Activated T-helper 2 cell treated with anti-CD3 and anti-CD28 coated beads, Interferon-gamma antibody, Interleukin-2, Interleukin-4, amounts not matched to agents 10 μg/mL and 5 μg/mL and 100 μg/mL, durations not matched to agents 14 hours and 24 hours and 36 hours (primary cell): ENCODE results near the gene ZNF585A. TPM values are rescaled to one million over a fixed set of nuclear protein-coding genes. Genes with fewer than 3 reads are reported as not detected.
"Not testable (repeated sequence)": the region's sequence is repeated elsewhere in the genome, so short reads cannot be mapped to it uniquely, and the experiment has no call there.

Experiments used
- DNase-seq: peaks from one replicate; pipeline ENCODE4 v3.0.0; 2021; ENCODE audit warnings: low spot score
- H3K27ac Mint-ChIP-seq: one replicate; pipeline ENCODE4 v1.8.0; 2021; ENCODE audit warnings: mixed read lengths
- H3K27me3 Mint-ChIP-seq: one replicate; pipeline ENCODE4 v1.8.0; 2021; ENCODE audit warnings: low read depth, mixed read lengths
- H3K36me3 Mint-ChIP-seq: one replicate; pipeline ENCODE4 v1.8.0; 2021; ENCODE audit warnings: low read depth, mixed read lengths
- H3K4me1 Mint-ChIP-seq: one replicate; pipeline ENCODE4 v1.8.0; 2021; ENCODE audit warnings: low read depth, mixed read lengths
- H3K4me3 Mint-ChIP-seq: one replicate; pipeline ENCODE4 v1.8.0; 2021; ENCODE audit warnings: low read depth, mild to moderate bottlenecking, moderate library complexity, mixed read lengths
- H3K9me3 Mint-ChIP-seq: one replicate; pipeline ENCODE4 v1.8.0; 2021; ENCODE audit warnings: mixed read lengths
- intact Hi-C: fragments of 100-400 bp; cut with micrococcal nuclease; formaldehyde crosslinking; loops from one replicate; pipeline ENCODE4 v1.15.1; 2023
- total RNA-seq: library from RNA; stranded (reverse); gene quantifications from 2 replicates; pipeline ENCODE4 v1.2.3, GENCODE V29; 2022

ZNF585A gene
- total RNA-seq, 1 donor from 2014 or later = 4.2 TPM

DNA sequence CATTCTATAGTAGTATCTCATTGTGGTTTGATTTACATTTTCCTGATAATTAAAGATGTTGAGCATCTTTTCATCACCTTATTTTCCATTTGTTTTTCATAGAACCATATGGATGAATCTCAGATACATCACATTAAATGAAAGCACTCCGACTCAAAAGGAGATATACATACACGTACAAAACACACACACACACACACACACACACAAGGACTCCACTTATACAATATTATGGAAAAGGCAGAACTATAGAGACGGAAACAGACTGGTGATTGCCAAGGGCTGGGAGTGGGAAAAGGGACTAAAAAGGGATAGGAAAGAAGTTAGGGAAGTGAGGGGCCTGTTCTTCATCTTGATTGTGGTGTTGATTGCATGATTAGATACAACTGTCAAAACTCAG is 24.3 kb downstream of the ZNF585A start:
- peaks cover 65% of the 10 kb centered on the region for H3K9me3 Mint-ChIP-seq
- DNase-seq = no peak
- H3K27ac Mint-ChIP-seq = no peak overlapping the region
- H3K27me3 Mint-ChIP-seq = no peaks in the 10 kb centered on the region
- no peak overlapping the region for H3K4me3 Mint-ChIP-seq
- no peaks in the 10 kb centered on the region for H3K4me1 Mint-ChIP-seq
- intact Hi-C loops = no loop called here
- H3K36me3 Mint-ChIP-seq = peaks cover 23% of the 10 kb centered on the region

DNA sequence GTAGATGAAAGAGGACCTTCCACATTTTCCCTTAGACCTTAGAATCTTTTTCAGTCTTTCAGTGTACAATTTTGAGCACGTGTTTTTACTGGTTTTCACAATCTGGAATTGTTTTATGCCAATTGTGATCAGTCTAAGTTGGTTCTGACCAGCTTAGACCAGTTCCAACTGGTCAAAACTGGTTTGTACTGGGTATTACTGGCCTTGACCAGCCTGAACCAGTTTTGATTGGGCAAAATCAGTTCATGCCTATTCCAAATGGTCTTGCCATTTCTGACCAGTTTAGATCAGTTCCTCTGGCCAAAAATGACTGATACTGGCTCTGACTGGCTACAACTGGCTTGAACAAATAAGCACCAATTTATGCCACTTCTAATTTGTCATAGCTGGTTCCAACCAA is 36.4 kb downstream of the ZNF585A start:
- H3K36me3 Mint-ChIP-seq = peaks cover 12% of the 10 kb centered on the region
- H3K27me3 Mint-ChIP-seq = no peaks in the 10 kb centered on the region
- peaks cover 77% of the 10 kb centered on the region for H3K9me3 Mint-ChIP-seq
- intact Hi-C loops = no loop called here
- no peak for DNase-seq
- H3K4me1 Mint-ChIP-seq = no peaks in the 10 kb centered on the region
- H3K27ac Mint-ChIP-seq = no peak overlapping the region
- H3K4me3 Mint-ChIP-seq = no peak overlapping the region

DNA sequence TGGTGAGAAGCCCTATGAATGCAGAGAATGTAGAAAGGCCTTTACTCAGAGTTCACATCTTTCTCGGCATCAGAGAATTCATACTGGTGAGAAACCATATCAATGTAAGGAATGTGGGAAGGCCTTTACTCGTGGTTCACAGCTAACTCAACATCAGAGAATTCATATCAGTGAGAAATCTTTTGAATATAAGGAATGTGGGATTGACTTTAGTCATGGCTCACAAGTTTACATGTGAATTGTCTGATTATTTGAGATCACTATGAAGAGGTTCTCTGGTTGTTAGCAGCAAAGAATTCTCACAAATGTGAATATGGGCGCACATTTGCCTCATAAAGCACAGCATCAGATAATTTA is 43.7 kb downstream of the ZNF585A start:
- Mint-ChIP-seq H3K27ac (no peak overlapping the region), H3K4me3 (no peak overlapping the region), H3K27me3 (no peaks in the 10 kb centered on the region), H3K9me3 (peaks cover 91% of the 10 kb centered on the region), H3K36me3 (peaks cover 54% of the 10 kb centered on the region), H3K4me1 (no peaks in the 10 kb centered on the region)
- intact Hi-C loops = no loop called here
- no peak for DNase-seq

DNA sequence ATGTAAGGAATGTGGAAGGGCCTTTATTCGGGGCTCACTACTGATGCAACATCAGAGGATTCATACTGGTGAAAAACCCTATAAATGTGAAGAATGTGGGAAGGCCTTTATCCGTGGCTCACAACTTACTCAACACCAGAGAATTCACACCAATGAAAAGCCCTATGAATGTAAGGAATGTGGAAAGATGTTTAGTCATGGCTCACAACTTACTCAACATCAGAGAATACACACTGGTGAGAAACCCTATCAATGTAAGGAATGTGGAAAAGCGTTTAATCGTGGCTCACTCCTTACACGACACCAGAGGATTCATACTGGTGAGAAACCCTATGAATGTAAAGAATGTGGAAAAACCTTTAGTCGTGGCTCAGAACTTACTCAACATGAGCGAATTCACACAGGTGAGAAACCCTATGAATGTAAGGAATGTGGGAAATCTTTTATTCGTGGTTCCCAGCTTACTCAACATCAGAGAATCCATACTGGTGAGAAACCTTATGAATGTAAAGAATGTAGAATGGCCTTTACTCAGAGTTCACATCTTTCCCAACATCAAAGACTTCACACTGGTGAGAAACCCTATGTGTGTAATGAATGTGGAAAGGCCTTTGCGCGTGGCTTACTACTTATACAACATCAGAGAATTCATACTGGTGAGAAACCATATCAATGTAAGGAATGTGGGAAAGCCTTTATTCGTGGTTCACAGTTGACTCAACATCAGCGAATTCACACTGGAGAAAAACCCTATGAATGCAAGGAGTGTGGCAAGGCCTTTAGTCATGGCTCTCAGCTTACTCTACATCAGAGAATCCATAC is 44.3 kb downstream of the ZNF585A start:
- intact Hi-C loops = no loop called here
- Mint-ChIP-seq H3K9me3 (peaks cover 89% of the 10 kb centered on the region), H3K4me1 (no peaks in the 10 kb centered on the region), H3K36me3 (peaks cover 52% of the 10 kb centered on the region), H3K27me3 (no peaks in the 10 kb centered on the region), H3K27ac (no peak overlapping the region), H3K4me3 (no peak overlapping the region)
- no peak for DNase-seq

DNA sequence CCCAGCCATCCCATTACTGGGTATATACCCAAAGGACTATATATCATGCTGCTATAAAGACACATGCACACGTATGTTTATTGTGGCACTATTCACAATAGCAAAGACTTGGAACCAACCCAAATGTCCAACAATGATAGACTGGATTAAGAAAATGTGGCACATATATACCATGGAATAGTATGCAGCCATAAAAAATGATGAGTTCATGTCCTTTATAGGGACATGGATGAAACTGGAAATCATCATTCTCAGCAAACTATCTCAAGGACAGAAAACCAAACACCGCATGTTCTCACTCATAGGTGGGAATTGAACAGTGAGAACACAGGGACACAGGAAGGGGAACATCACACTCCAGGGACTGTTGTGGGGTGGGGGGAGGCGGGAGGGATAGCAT is 50.4 kb downstream of the ZNF585A start:
- intact Hi-C loops, H3K27ac Mint-ChIP-seq, DNase-seq, H3K4me3 Mint-ChIP-seq, H3K4me1 Mint-ChIP-seq, H3K27me3 Mint-ChIP-seq: not testable (repeated sequence)
- Mint-ChIP-seq H3K9me3 (peaks cover 61% of the 10 kb centered on the region), H3K36me3 (peaks cover 28% of the 10 kb centered on the region)

DNA sequence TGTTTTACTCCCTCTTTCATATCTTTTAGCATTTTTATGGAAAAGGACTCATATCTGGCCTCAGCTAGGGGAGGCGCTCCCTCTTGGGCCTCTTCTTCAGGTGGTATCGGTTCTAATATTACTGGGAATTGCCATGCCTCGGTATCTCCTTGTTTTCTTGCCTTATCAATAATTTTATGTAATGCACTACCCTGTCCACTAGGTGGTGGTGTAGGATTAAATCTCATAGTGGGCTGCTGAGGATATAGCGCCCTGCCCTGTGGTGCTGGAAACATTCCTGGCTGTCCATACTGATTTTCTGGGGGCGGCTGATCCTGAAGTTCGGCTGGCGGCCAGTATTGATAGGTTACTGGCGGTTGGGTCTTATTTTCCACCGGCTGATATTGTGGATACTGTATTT is 58.5 kb downstream of the ZNF585A start:
- intact Hi-C loops = no loop called here
- H3K4me1 Mint-ChIP-seq = no peaks in the 10 kb centered on the region
- no peak for DNase-seq
- no peaks in the 10 kb centered on the region for H3K27me3 Mint-ChIP-seq
- peaks cover 74% of the 10 kb centered on the region for H3K9me3 Mint-ChIP-seq
- H3K27ac Mint-ChIP-seq = no peak overlapping the region
- H3K36me3 Mint-ChIP-seq = peaks cover 78% of the 10 kb centered on the region
- H3K4me3 Mint-ChIP-seq = no peak overlapping the region

DNA sequence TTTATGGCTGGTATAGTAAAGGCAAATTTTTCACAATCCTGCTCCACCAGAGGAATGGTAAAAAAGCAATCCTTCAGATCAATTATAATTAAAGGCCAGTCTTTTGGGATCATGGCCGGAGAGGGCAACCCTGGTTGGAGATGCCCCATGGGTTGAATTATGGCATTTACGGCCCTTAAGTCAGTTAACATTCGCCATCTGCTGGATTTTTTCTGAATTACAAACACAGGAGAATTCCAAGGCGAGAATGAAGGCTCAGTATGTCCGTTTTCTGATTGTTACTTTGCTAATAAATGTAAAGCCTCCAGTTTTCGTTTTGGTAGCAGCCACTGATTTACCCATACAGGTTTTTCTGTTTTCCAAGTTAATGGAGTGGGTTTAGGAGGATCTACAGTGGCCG is 60.7 kb downstream of the ZNF585A start:
- H3K27me3 Mint-ChIP-seq, DNase-seq, H3K4me3 Mint-ChIP-seq, H3K4me1 Mint-ChIP-seq, H3K27ac Mint-ChIP-seq, intact Hi-C loops: not testable (repeated sequence)
- peaks cover 96% of the 10 kb centered on the region for H3K36me3 Mint-ChIP-seq
- H3K9me3 Mint-ChIP-seq = peaks cover 87% of the 10 kb centered on the region

DNA sequence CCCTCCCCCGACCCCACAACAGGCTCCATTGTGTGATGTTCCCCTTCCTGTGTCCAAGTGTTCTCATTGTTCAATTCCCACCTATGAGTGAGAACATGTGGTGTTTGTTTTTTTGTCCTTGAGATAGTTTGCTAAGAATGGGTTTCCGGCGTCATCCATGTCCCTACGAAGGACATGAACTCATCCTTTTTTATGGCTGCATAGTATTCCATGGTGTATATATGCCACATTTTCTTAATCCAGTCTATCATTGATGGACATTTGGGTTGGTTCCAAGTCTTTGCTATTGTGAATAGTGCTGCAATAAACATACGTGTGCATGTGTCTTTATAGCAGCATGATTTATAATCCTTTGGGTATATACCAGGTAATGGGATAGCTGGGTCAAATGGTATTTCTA is 68.4 kb downstream of the ZNF585A start:
- H3K4me1 Mint-ChIP-seq, DNase-seq, intact Hi-C loops, H3K4me3 Mint-ChIP-seq, H3K27me3 Mint-ChIP-seq, H3K27ac Mint-ChIP-seq: not testable (repeated sequence)
- Mint-ChIP-seq H3K9me3 (peaks cover 87% of the 10 kb centered on the region), H3K36me3 (peaks cover 90% of the 10 kb centered on the region)

DNA sequence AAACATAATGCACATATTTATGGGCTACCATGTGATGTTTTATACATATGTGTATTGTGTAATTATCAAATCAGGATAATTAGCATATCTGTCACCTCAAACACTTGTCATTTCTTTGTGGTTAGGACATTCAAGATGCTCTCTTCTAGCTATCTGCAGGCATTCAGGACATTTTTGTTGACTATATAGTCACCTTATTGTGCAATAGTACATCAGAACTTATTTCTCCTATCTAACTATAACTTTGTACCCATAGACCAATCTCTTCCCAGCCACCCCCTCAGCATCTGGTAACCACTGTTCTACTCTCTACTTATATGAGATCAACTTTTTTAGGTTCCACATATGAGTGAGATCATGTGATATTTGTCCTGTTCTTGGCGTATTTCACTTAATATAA is 73.9 kb downstream of the ZNF585A start:
- H3K9me3 Mint-ChIP-seq = peaks cover 70% of the 10 kb centered on the region
- H3K27me3 Mint-ChIP-seq = no peaks in the 10 kb centered on the region
- no peak for DNase-seq
- peaks cover 89% of the 10 kb centered on the region for H3K36me3 Mint-ChIP-seq
- no peak overlapping the region for H3K27ac Mint-ChIP-seq
- no peaks in the 10 kb centered on the region for H3K4me1 Mint-ChIP-seq
- intact Hi-C loops = no loop called here
- no peak overlapping the region for H3K4me3 Mint-ChIP-seq

DNA sequence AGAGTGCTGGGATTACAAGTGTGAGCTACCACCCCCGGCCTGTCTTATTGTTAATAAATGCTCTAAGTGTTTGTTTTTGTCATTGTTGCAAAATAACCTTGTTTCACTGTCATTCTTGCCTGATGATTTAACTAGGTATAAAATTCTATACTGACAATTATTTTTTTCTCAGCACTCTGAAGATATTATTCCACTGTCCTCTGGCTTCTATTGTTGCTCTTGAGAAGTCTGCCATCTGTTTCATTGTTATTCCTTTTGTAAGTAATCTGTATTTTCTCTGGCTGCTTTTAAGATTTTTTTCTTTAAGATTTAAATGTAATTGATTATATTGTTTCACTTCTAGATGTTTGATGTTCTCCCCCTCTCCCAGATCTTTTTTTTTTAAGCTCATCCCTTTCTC is 76.6 kb downstream of the ZNF585A start:
- no peaks in the 10 kb centered on the region for H3K4me1 Mint-ChIP-seq
- DNase-seq = no peak
- intact Hi-C loops = no loop called here
- peaks cover 70% of the 10 kb centered on the region for H3K9me3 Mint-ChIP-seq
- no peak overlapping the region for H3K4me3 Mint-ChIP-seq
- H3K27me3 Mint-ChIP-seq = no peaks in the 10 kb centered on the region
- H3K27ac Mint-ChIP-seq = no peak overlapping the region
- peaks cover 91% of the 10 kb centered on the region for H3K36me3 Mint-ChIP-seq

Other genes starting within 250 kb of the ZNF585A start
- gene ZNF420, start 94.3 kb downstream of the ZNF585A start, total RNA-seq = 4.7 and 5.5 TPM in 2 replicates
- 2.4 and 3.0 TPM in 2 replicates for gene ZNF585B, start 37.8 kb upstream of the ZNF585A start, total RNA-seq
- gene ZNF383, start 45.5 kb upstream of the ZNF585A start, total RNA-seq = 5.2 and 7.4 TPM in 2 replicates
- 3.2 TPM in 2 replicates for gene ZNF527, start 198.4 kb upstream of the ZNF585A start, total RNA-seq